AG04450 (cell line): ENCODE measurements around the gene LMNTD2. TPM values are rescaled to one million over a fixed set of nuclear protein-coding genes. Genes with fewer than 3 reads are reported as not detected.

Experiments used
- CTCF ChIA-PET: fragments of 300-600, 350-600 bp; formaldehyde crosslinking; extraction: SDS; loops from one replicate; lab custom pipeline; 2022; ENCODE audit warnings: antibody characterized with exemption, inconsistent platforms; lab: Charles Lee
- POLR2A ChIA-PET: fragments of 350-600 bp; formaldehyde crosslinking; extraction: SDS; loops from one replicate; lab custom pipeline; 2021; ENCODE audit warnings: antibody characterized with exemption, inconsistent platforms; lab: Yijun Ruan, JAX
- DNase-seq: peaks from one replicate; pipeline ENCODE4 v3.0.0-alpha.2; 2011; ENCODE audit warnings: low read depth, low spot score
- H3K27ac ChIP-seq: one replicate; pipeline ENCODE4 v1.5.1; 2012; ENCODE audit warnings: low read depth, low read length, control low read depth
- H3K27me3 ChIP-seq: one replicate; pipeline ENCODE4 v1.6.0; 2012; ENCODE audit warnings: low read length; ENCODE audit not compliant: control insufficient read depth, insufficient read depth
- H3K4me3 ChIP-seq: 2 replicates; pipeline ENCODE4 v1.5.1; 2011; ENCODE audit warnings: mild to moderate bottlenecking, low read depth, low read length, control low read depth
- H3K9me3 ChIP-seq: 2 replicates; pipeline ENCODE4 v1.5.1; 2012; ENCODE audit warnings: low read length; ENCODE audit not compliant: control insufficient read depth, insufficient read depth
- polyA plus RNA-seq: library from polyadenylated mRNA; depleted of rRNA; stranded (reverse); fragments of >200 nt; gene quantifications from 2 replicates; pipeline ENCODE4 v1.2.3, GENCODE V29; 2011
- TF ChIP-seq, protein P1 (sequence below): IDR thresholded peaks from 2 replicates; pipeline ENCODE4 v1.5.1; 2011; ENCODE audit warnings: low read depth, low read length, control low read depth, inconsistent platforms

Gene LMNTD2
- polyA plus RNA-seq, 1 experiment = 0.32 TPM

DNA sequence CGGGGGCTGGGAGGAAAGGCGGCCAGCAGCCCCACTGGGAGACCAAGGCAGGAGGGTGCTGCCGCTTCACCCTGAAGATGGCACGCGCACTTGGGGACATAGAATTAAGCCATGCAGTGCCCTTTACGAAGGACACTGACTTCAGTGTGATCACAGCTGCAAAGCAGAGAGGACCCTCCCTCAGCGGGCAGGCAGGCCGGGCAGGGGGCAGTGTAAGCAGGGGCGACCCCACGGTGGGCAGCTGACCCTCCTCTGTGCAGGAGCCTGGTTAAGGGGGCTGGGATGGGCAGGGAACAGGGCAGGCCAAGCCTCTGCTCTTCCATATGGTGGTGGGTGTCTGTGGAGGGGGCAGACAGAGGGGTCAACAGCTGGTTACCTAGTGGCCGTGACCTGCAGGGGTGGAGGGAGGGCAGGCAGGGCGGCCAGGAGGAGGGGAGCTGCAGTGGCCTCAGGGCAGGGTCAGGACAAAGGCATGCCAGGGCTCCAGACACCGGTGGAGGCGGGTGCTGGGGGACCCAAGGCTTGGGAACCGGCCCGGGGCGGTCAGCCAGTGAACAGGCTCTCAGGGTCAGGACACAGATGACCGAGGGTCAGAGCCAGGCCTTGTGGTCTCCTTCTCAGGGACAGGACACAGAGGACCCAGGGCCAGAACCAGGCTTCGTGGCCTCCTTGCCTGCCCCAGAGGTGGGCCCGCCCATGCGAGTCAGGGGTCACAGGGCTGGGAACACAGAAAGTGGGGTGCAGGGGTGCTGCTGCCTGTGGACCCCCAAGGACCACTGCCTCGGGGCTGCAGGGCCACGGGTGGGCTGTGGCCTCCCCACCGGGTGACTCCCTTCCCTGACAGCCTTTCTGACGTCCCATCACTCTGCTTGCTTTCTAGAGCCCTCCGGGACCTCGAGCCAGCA, 7.2 kb downstream of the LMNTD2 start:
- ChIA-PET POLR2A (no interaction called here), CTCF (interaction anchor here (2.2 kb wide), 1 partner anchor 174 kb away, joined by 5 read pairs; no protein-coding TSS in a partner anchor)
- H3K27me3 ChIP-seq = peaks cover 34% of the 10 kb centered on the region
- TF ChIP-seq, protein P1, sequence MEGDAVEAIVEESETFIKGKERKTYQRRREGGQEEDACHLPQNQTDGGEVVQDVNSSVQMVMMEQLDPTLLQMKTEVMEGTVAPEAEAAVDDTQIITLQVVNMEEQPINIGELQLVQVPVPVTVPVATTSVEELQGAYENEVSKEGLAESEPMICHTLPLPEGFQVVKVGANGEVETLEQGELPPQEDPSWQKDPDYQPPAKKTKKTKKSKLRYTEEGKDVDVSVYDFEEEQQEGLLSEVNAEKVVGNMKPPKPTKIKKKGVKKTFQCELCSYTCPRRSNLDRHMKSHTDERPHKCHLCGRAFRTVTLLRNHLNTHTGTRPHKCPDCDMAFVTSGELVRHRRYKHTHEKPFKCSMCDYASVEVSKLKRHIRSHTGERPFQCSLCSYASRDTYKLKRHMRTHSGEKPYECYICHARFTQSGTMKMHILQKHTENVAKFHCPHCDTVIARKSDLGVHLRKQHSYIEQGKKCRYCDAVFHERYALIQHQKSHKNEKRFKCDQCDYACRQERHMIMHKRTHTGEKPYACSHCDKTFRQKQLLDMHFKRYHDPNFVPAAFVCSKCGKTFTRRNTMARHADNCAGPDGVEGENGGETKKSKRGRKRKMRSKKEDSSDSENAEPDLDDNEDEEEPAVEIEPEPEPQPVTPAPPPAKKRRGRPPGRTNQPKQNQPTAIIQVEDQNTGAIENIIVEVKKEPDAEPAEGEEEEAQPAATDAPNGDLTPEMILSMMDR = no peak
- no peak for DNase-seq
- no peak overlapping the region for H3K4me3 ChIP-seq
- peaks cover 3% of the 10 kb centered on the region; the same call in 1 of the 2 replicates for H3K9me3 ChIP-seq
- H3K27ac ChIP-seq = no peak overlapping the region

DNA sequence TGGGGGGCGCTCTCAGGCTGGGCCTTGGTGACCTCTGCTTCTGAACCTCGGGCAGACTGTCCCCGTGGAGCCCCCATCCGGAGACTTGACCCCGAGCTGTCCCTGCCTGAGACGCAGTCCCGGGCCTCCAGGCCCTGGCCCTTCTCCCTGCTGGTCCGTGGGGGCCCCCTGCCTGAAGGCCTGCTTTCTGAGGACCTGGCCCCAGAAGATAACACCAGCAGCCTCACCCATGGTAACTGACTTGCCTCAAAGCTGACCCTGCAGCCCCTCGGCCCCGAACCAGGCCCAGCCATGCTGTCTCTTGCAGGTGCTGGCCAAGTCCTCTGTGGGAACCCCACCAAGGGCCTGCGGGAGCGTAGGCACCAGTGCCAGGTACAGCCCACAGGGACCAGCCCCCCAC, 8.9 kb downstream of the LMNTD2 start:
- Histone ChIP-seq H3K4me3 (no peak overlapping the region), H3K9me3 (peaks cover 3% of the 10 kb centered on the region; the same call in 1 of the 2 replicates), H3K27me3 (peaks cover 18% of the 10 kb centered on the region), H3K27ac (no peak overlapping the region)
- ChIA-PET POLR2A (no interaction called here), CTCF (interaction anchor here (1.1 kb wide), 1 partner anchor 177 kb away, joined by 3 read pairs; no protein-coding TSS in a partner anchor)
- no peak for DNase-seq
- TF ChIP-seq, protein P1 = no peak

DNA sequence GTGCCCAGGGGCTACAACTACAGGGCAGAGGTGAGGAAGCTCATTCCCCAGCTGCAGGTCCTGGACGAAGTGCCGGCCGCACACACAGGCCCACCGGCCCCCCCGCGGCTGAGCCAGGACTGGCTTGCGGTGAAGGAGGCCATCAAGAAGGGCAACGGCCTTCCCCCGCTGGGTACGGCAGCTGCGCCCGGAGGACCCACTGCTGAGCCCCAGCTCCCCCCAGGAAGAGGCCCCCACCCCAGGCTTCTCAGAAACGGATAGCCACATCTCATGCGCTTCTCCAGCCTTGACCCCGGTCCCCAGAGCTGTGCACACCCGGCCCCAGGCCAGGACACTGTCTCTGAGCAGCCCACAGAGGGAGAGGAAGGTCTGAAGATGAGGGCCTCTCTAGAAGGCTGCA, 9.4 kb downstream of the LMNTD2 start:
- ChIA-PET POLR2A (no interaction called here), CTCF (no interaction called here)
- H3K4me3 ChIP-seq = no peak overlapping the region
- DNase-seq = no peak
- peaks cover 13% of the 10 kb centered on the region for H3K27me3 ChIP-seq
- peaks cover under 1% of the 10 kb centered on the region; the same call in 1 of the 2 replicates for H3K9me3 ChIP-seq
- TF ChIP-seq, protein P1 = no peak
- no peak overlapping the region for H3K27ac ChIP-seq

DNA sequence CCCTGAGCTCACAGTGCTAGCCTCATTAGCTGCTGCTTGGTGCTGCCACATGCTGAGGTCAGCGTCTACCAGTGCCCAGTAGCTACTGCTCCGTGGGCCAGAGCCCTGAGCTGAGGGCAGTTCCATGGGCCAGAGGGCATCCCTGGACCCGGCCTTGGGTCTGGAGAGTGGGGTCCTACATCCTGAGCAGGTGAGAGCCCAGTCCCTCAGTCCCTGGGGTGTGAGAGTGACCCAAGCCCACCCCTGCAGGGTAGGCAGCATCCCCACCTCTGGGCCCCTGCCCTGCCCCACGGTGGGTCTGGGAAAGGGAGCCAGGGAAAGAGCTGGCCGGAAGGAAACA, 9.8 kb downstream of the LMNTD2 start:
- CTCF ChIA-PET = no interaction called here
- Histone ChIP-seq H3K27ac (no peak overlapping the region), H3K9me3 (no peaks in the 10 kb centered on the region; the same call in 1 of the 2 replicates), H3K27me3 (peaks cover 12% of the 10 kb centered on the region), H3K4me3 (no peak overlapping the region)
- DNase-seq = no peak
- TF ChIP-seq, protein P1 = no peak
- POLR2A ChIA-PET = no interaction called here
